ENCODE results near the gene DPP6. TPM values are rescaled to one million over a fixed set of nuclear protein-coding genes. Genes with fewer than 3 reads are reported as not detected.

Gene DPP6
- total and polyA plus RNA-seq, 10 donors: 0.11 to 8.7 (median 3.0) TPM

DNA sequence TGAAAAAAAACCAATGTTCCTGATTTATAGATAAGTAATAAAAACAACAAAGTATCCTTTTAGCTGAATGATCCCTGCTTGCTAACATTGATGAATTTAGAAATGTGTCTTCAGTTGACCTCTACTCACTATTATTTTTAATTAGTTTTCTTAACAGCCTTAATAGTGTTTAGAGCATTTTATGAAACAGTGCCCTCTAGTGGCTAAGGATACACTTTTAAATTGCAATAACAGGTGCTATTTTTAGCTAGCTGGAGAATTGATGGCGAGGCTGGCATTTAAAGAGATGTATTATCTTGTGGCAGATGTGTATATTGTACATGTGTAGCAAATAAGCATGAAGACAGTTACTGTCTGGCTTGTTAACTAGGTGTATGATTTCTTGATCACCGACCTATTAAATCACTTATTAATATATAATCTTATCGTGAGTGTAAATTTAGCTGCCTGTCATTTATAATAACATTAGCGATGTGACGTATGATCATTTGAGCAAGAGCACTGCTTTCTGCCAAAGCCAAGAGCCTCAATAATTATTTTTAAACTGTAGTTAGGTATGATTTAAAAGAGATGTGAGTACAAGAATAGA is 451.9 kb downstream of the DPP6 start:
- Histone ChIP-seq H3K27me3 (replicated peaks in 1 of 7) (no peaks in the 10 kb centered on the region), H3K9me3 (peaks cover 0 to 28% (median 20%) of the 10 kb centered on the region in 8 donors), H3K4me3 (no peak overlapping the region), H3K36me3 (no peaks in the 10 kb centered on the region), H3K27ac (no peak overlapping the region), H3K4me1 (no peaks in the 10 kb centered on the region)
- DNase-seq: no peak
- intact Hi-C loops (cut with DNase I; ENCODE audit: low total_unique reads): no loop called here
- WGBS, 5 donors: 56 to 64% (median 59%) methylated on average over 5 of the region's 5 CpGs
- TF ChIP-seq POLR2AphosphoS5 (IDR thresholded peaks at IDR 0.05): no peak
- TF ChIP-seq, protein P1, sequence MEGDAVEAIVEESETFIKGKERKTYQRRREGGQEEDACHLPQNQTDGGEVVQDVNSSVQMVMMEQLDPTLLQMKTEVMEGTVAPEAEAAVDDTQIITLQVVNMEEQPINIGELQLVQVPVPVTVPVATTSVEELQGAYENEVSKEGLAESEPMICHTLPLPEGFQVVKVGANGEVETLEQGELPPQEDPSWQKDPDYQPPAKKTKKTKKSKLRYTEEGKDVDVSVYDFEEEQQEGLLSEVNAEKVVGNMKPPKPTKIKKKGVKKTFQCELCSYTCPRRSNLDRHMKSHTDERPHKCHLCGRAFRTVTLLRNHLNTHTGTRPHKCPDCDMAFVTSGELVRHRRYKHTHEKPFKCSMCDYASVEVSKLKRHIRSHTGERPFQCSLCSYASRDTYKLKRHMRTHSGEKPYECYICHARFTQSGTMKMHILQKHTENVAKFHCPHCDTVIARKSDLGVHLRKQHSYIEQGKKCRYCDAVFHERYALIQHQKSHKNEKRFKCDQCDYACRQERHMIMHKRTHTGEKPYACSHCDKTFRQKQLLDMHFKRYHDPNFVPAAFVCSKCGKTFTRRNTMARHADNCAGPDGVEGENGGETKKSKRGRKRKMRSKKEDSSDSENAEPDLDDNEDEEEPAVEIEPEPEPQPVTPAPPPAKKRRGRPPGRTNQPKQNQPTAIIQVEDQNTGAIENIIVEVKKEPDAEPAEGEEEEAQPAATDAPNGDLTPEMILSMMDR (IDR thresholded peaks at IDR 0.05 in 8 of 11, conservative IDR thresholded peaks at IDR 0.05 in 3 of 11): peak in 6 of 11 experiments; percentile 23 to 56 (median 48)

DNA sequence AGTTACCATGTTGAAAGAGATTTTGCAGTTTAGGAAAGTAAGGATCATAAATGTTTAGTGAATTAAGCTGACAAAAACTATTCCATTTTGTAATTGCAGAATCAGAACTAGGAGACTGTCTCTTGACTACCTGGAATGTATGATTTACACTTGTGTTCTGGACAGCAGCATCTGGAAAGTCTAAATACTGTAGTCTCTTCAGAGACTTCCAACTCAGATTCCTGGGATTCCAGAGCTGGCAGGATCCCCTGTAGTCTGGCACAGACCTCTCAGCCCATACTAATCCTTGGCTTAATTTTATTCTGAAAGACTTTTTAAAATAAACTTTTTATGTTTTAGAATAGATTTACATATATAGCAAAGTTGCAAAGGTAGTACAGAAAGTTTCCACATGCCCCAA is 452.7 kb downstream of the DPP6 start:
- DNase-seq: no peak
- TF ChIP-seq, protein P1 (IDR thresholded peaks at IDR 0.05 in 8 of 11, conservative IDR thresholded peaks at IDR 0.05 in 3 of 11): no peak
- no peak for TF ChIP-seq POLR2AphosphoS5 (IDR thresholded peaks at IDR 0.05)
- no peak for TF ChIP-seq POLR2A (IDR thresholded peaks at IDR 0.05)
- intact Hi-C loops (cut with DNase I; ENCODE audit: low total_unique reads): no loop called here

DNA sequence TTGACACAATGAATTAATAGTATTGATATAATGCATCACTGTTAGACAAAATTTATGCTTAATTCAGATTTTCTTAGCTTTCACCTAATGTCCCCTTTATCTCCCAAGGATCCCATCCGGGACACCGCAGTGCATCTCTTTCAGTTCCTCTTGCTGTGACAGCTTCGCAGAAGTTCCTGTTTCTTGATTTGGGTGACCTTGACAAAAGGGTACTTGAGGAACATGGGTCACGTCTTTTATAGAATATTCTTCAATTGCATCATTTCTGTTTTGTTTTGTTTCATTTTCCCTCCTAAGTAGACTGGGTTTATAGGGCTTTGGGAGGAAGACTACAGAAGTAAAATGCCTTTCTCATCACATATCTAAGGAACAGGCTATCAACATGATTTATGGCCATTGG is 453.2 kb downstream of the DPP6 start:
- 42 to 51% (median 45%) methylated on average over 4 of the region's 4 CpGs for WGBS, 5 donors
- intact Hi-C loops (cut with DNase I; ENCODE audit: low total_unique reads): no loop called here
- Histone ChIP-seq H3K4me3 (no peak overlapping the region), H3K27me3 (replicated peaks in 1 of 7) (no peaks in the 10 kb centered on the region), H3K4me1 (no peaks in the 10 kb centered on the region), H3K27ac (no peak overlapping the region), H3K9me3 (peaks cover 0 to 32% (median 15%) of the 10 kb centered on the region in 8 donors), H3K36me3 (no peaks in the 10 kb centered on the region)
- TF ChIP-seq POLR2AphosphoS5 (IDR thresholded peaks at IDR 0.05) (no peak), POLR2A (IDR thresholded peaks at IDR 0.05) (no peak)
- TF ChIP-seq, protein P1 (IDR thresholded peaks at IDR 0.05 in 8 of 11, conservative IDR thresholded peaks at IDR 0.05 in 3 of 11): no peak
- DNase-seq: no peak

More for the DNA sequence above, 452.7 kb downstream of the DPP6 start:
- H3K4me1 ChIP-seq: no peaks in the 10 kb centered on the region
- no peaks in the 10 kb centered on the region for H3K36me3 ChIP-seq
- H3K27me3 ChIP-seq (replicated peaks in 1 of 7): no peaks in the 10 kb centered on the region
- no peak overlapping the region for H3K4me3 ChIP-seq
- H3K9me3 ChIP-seq: peaks cover 0 to 33% (median 19%) of the 10 kb centered on the region in 8 donors
- no peak overlapping the region for H3K27ac ChIP-seq

DNA sequence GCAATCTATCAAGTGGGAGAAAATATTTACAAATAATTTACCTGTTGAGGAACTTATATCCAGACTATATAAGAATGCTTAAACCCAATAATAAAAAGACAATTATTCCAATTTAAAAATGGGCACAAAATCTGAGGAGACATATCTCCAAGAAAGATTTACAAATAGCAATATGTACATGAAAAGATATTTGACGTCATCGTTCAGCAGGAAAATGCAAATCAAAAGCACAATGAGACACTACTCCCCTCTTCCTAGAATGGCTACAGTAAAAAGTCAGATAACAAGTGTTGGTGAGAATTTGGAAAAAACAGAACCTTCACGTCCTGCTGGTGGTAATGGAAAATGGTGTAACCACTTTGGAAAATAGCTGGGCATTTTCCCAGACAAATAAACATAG is 457.0 kb downstream of the DPP6 start:
- Histone ChIP-seq H3K27me3 (replicated peaks in 1 of 7) (no peaks in the 10 kb centered on the region), H3K36me3 (no peaks in the 10 kb centered on the region), H3K9me3 (peaks cover 0 to 19% (median 0%) of the 10 kb centered on the region in 8 donors), H3K4me3 (no peak overlapping the region), H3K27ac (no peak overlapping the region), H3K4me1 (no peaks in the 10 kb centered on the region)
- intact Hi-C loops (cut with DNase I; ENCODE audit: low total_unique reads): no loop called here
- no peak for TF ChIP-seq POLR2A (IDR thresholded peaks at IDR 0.05)
- TF ChIP-seq, protein P1 (IDR thresholded peaks at IDR 0.05 in 8 of 11, conservative IDR thresholded peaks at IDR 0.05 in 3 of 11): no peak
- no peak for TF ChIP-seq POLR2AphosphoS5 (IDR thresholded peaks at IDR 0.05)
- WGBS, 5 donors: 60 to 87% (median 82%) methylated on average over 3 of the region's 3 CpGs
- no peak for DNase-seq
